ENCODE results near the gene LTK.

LTK gene

GRCh38 chr15:41530363-41530956 lies 16.8 kb upstream of the LTK start:
- DNase-seq (ENCODE audit: low read depth, low spot score): no peak

GRCh38 chr15:41523097-41523496 lies 9.5 kb upstream of the LTK start:
- DNase-seq (ENCODE audit: low read depth, low spot score): no peak

GRCh38 chr15:41521614-41522013 lies 8.0 kb upstream of the LTK start:
- DNase-seq (ENCODE audit: low read depth, low spot score): no peak

- no peak for DNase-seq (ENCODE audit: low read depth, low spot score)
Measured at GRCh38 chr15:41520636-41521035, 7.0 kb upstream of the LTK start.

GRCh38 chr15:41517895-41518449 lies 4.3 kb upstream of the LTK start:
- DNase-seq (ENCODE audit: low read depth, low spot score): no peak

- DNase-seq (ENCODE audit: low read depth, low spot score): no peak
Measured at GRCh38 chr15:41512940-41513505, 604 bp downstream of the LTK start.

GRCh38 chr15:41512512-41512939 lies 1.1 kb downstream of the LTK start:
- no peak for DNase-seq (ENCODE audit: low read depth, low spot score)

GRCh38 chr15:41511899-41512369 lies 1.7 kb downstream of the LTK start:
- DNase-seq (ENCODE audit: low read depth, low spot score): no peak

GRCh38 chr15:41511331-41511898 lies 2.2 kb downstream of the LTK start:
- DNase-seq (ENCODE audit: low read depth, low spot score): no peak

GRCh38 chr15:41510728-41511127 lies 2.9 kb downstream of the LTK start:
- no peak for DNase-seq (ENCODE audit: low read depth, low spot score)

- no peak for DNase-seq (ENCODE audit: low read depth, low spot score)
Measured at GRCh38 chr15:41507820-41508290, 5.8 kb downstream of the LTK start.

GRCh38 chr15:41506796-41507341 lies 6.8 kb downstream of the LTK start:
- DNase-seq (ENCODE audit: low read depth, low spot score): no peak

GRCh38 chr15:41505776-41506175 lies 7.9 kb downstream of the LTK start:
- DNase-seq (ENCODE audit: low read depth, low spot score): no peak

- no peak for DNase-seq (ENCODE audit: low read depth, low spot score)
Measured at GRCh38 chr15:41504751-41505492, 8.7 kb downstream of the LTK start.

- DNase-seq (ENCODE audit: low read depth, low spot score): no peak
Measured at GRCh38 chr15:41503669-41504010, 10.0 kb downstream of the LTK start.

- DNase-seq (ENCODE audit: low read depth, low spot score): no peak
Measured at GRCh38 chr15:41502795-41503668, 10.6 kb downstream of the LTK start.

GRCh38 chr15:41501931-41502794 lies 11.5 kb downstream of the LTK start:
- no peak for DNase-seq (ENCODE audit: low read depth, low spot score)

GRCh38 chr15:41501191-41501917 lies 12.3 kb downstream of the LTK start:
- DNase-seq (ENCODE audit: low read depth, low spot score): no peak

GRCh38 chr15:41499109-41499851 lies 14.3 kb downstream of the LTK start:
- DNase-seq (ENCODE audit: low read depth, low spot score): no peak
